OCI-LY7 (cell line): ENCODE data around the gene ITGB2. TPM values are rescaled to one million over a fixed set of nuclear protein-coding genes. Genes with fewer than 3 reads are reported as not detected.

Source experiments
- BruUV-seq: library from RNA; stranded (reverse); fragments of 400-500 nt; replicated peaks from 2 replicates; lab custom pipeline; 2021; lab: Mats Ljungman, UMichigan
- CTCF ChIA-PET: fragments of 300-600 bp; sonication (Branson Sonifier 250); formaldehyde crosslinking; loops from one replicate; lab custom pipeline; 2022; ENCODE audit warnings: antibody characterized with exemption; ENCODE audit not compliant: unreplicated experiment; lab: Charles Lee
- POLR2A ChIA-PET: fragments of 300-600 bp; sonication (Branson Sonifier 250); formaldehyde crosslinking; loops from one replicate; lab custom pipeline; 2022; ENCODE audit warnings: antibody characterized with exemption; lab: Charles Lee
- DNase-seq: peaks from one replicate; pipeline ENCODE4 v3.0.0-alpha.2; 2015; ENCODE audit warnings: low spot score
- H2AFZ ChIP-seq: fragments of 200-600 bp; sonication (generic), shearing (Covaris generic); 2 replicates; pipeline ENCODE4 v1.6.1; 2014; ENCODE audit warnings: mild to moderate bottlenecking, antibody characterized with exemption, low read length, moderate library complexity
- H3K27ac ChIP-seq: fragments of 200-600 bp; sonication (generic); 2 replicates; pipeline ENCODE4 v1.5.1; 2014; ENCODE audit warnings: mixed run types, low read depth, mild to moderate bottlenecking, moderate library complexity, low read length, inconsistent platforms; ENCODE audit not compliant: poor library complexity, severe bottlenecking
- H3K36me3 ChIP-seq: fragments of 200-600 bp; sonication (generic); 2 replicates; pipeline ENCODE4 v1.6.1; 2014; ENCODE audit warnings: mild to moderate bottlenecking, antibody characterized with exemption, low read length, moderate library complexity, mixed read lengths; ENCODE audit not compliant: insufficient read depth
- H3K4me1 ChIP-seq: fragments of 200-600 bp; sonication (generic); 2 replicates; pipeline ENCODE4 v1.5.1; 2014; ENCODE audit warnings: mild to moderate bottlenecking, low read length; ENCODE audit not compliant: insufficient read depth, poor library complexity, severe bottlenecking
- H3K4me2 ChIP-seq: fragments of 200-600 bp; sonication (generic); 2 replicates; pipeline ENCODE4 v1.6.1; 2014; ENCODE audit warnings: mild to moderate bottlenecking, low read length
- H3K4me3 ChIP-seq: fragments of 200-600 bp; sonication (generic); 2 replicates; pipeline ENCODE4 v1.5.1; 2014; ENCODE audit warnings: mild to moderate bottlenecking, low read depth, low read length; ENCODE audit not compliant: poor library complexity, severe bottlenecking
- H3K79me2 ChIP-seq: fragments of 200-600 bp; sonication (generic); 2 replicates; pipeline ENCODE4 v1.6.1; 2016; ENCODE audit warnings: low read depth, mild to moderate bottlenecking, low read length, moderate library complexity, mixed read lengths; ENCODE audit not compliant: insufficient read depth
- H3K9me2 ChIP-seq: fragments of 200-600 bp; sonication (generic); 2 replicates; pipeline ENCODE4 v1.6.1; 2016; ENCODE audit warnings: mild to moderate bottlenecking, low read length, mixed read lengths; ENCODE audit not compliant: insufficient read depth
- H3K9me3 ChIP-seq: fragments of 200-600 bp; sonication (generic); 2 replicates; pipeline ENCODE4 v1.6.1; 2014; ENCODE audit warnings: mild to moderate bottlenecking, mixed run types, low read length, mixed read lengths
- H4K20me1 ChIP-seq: fragments of 200-600 bp; sonication (generic); 2 replicates; pipeline ENCODE4 v1.6.1; 2014; ENCODE audit warnings: mild to moderate bottlenecking, antibody characterized with exemption, low read length, moderate library complexity, mixed read lengths; ENCODE audit not compliant: insufficient read depth
- CTCF ChIP-seq: fragments of 200-600 bp; sonication (generic); conservative IDR thresholded peaks from 2 replicates; pipeline ENCODE4 v1.5.1; 2014; ENCODE audit warnings: mild to moderate bottlenecking, antibody characterized with exemption, low read length, moderate library complexity, mixed read lengths
- EZH2phosphoT487 ChIP-seq: fragments of 200-600 bp; sonication (generic); IDR thresholded peaks from 2 replicates; pipeline ENCODE4 v1.6.1; 2018; ENCODE audit warnings: low read depth, borderline replicate concordance, mild to moderate bottlenecking, mixed run types, antibody characterized with exemption, low read length, moderate library complexity, mixed read lengths
- intact Hi-C: fragments of 100-400 bp; cut with micrococcal nuclease; formaldehyde crosslinking; loops from one replicate; pipeline ENCODE4 v1.10.0; 2022; ENCODE audit not compliant: unreplicated experiment
- total RNA-seq, 2 experiments: library from RNA; depleted of rRNA in 1 of 2; stranded (reverse); fragments of >200 nt in 1 of 2; shearing (Covaris generic) in 1 of 2; gene quantifications; 2 replicates each; pipeline ENCODE4 v1.2.3, GENCODE V29; 2014 to 2022

The ITGB2 gene
- total RNA-seq, 2 experiments from 2014 or later: 11.6 to 78.9 TPM

GRCh38 chr21:44899768-44900558 lies 20.7 kb downstream of the ITGB2 start:
- Histone ChIP-seq H3K4me1 (no peaks in the 10 kb centered on the region), H3K27ac (no peak overlapping the region), H3K79me2 (no peaks in the 10 kb centered on the region), H2AFZ (no peak overlapping the region), H4K20me1 (no peaks in the 10 kb centered on the region), H3K9me3 (no peaks in the 10 kb centered on the region), H3K4me2 (no peak overlapping the region), H3K36me3 (no peaks in the 10 kb centered on the region), H3K4me3 (no peak overlapping the region), H3K9me2 (no peaks in the 10 kb centered on the region)
- BruUV-seq: no TSS peak
- ChIA-PET POLR2A (no interaction called here), CTCF (no interaction called here)
- TF ChIP-seq EZH2phosphoT487: no peak
- no peak for TF ChIP-seq CTCF
- intact Hi-C loops: no loop called here
- DNase-seq: no peak

GRCh38 chr21:44898851-44899767 lies 21.6 kb downstream of the ITGB2 start:
- POLR2A ChIA-PET: no interaction called here
- TF ChIP-seq CTCF: no peak
- TF ChIP-seq EZH2phosphoT487: no peak

More at GRCh38 chr21:44898851-44899767, 21.6 kb downstream of the ITGB2 start:
- CTCF ChIA-PET: no interaction called here
- no peaks in the 10 kb centered on the region for H3K79me2 ChIP-seq
- BruUV-seq: no TSS peak
- no peaks in the 10 kb centered on the region for H3K36me3 ChIP-seq
- intact Hi-C loops: no loop called here
- H3K9me2 ChIP-seq: no peaks in the 10 kb centered on the region
- H3K4me3 ChIP-seq: no peak overlapping the region
- no peak overlapping the region for H3K4me2 ChIP-seq
- no peak overlapping the region for H3K27ac ChIP-seq
- H3K9me3 ChIP-seq: no peaks in the 10 kb centered on the region
- DNase-seq: no peak
- H3K4me1 ChIP-seq: no peaks in the 10 kb centered on the region
- no peaks in the 10 kb centered on the region for H4K20me1 ChIP-seq
- no peak overlapping the region for H2AFZ ChIP-seq
